ENCODE measurements around the gene NOC3L. TPM values are rescaled to one million over a fixed set of nuclear protein-coding genes. Genes with fewer than 3 reads are reported as not detected.

NOC3L gene
- total and polyA plus RNA-seq, 9 of the 15 experiments (the other 6 are each of a cell fraction or from before 2014, with no cell fraction given), result 23.8 to 57.6 (median 32.6) TPM

GRCh38 chr10:94398762-94399161, 36.0 kb upstream of the NOC3L start (continued):
- TF ChIP-seq ELF4 (CRISPR knock-in tag; IDR thresholded peaks at IDR 0.05) (no peak), HEY1 (CRISPR knock-in tag; IDR thresholded peaks at IDR 0.05; ENCODE audit: borderline replicate concordance) (no peak), MCM7 (IDR thresholded peaks at IDR 0.05) (no peak), ZNF143 (CRISPR knock-in tag; IDR thresholded peaks at IDR 0.05) (no peak), ZFP1 (CRISPR knock-in tag; IDR thresholded peaks at IDR 0.05) (no peak), NR2F6 (CRISPR knock-in tag; IDR thresholded peaks at IDR 0.05) (no peak), FOXJ3 (CRISPR knock-in tag; IDR thresholded peaks at IDR 0.05) (no peak), POLR2AphosphoS5 (IDR thresholded peaks at IDR 0.05; ENCODE audit: control insufficient read depth, insufficient read depth, low read depth, low read length) (no peak)

- H3K27ac ChIP-seq (ENCODE audit: extremely low read depth, low read depth, low read length), result no peak overlapping the region
- no TSS peak for BruUV-seq (replicated peaks)
Observed at GRCh38 chr10:94397549-94398370, 35.0 kb upstream of the NOC3L start.

More at GRCh38 chr10:94397549-94398370, 35.0 kb upstream of the NOC3L start:
- peaks cover 0 to 11% of the 10 kb centered on the region in 2 experiments; a peak in 3 of 5 replicates for H3K4me1 ChIP-seq (replicated peaks in 1 of 2; ENCODE audit: control insufficient read depth in 2 of 2, insufficient read depth in 2 of 2, low read length in 2 of 2)
- no peak overlapping the region for H3K4me3 ChIP-seq
- H3K79me2 ChIP-seq (ENCODE audit: control insufficient read depth, insufficient read depth, low read length), result no peaks in the 10 kb centered on the region; the same call in 2 of the 3 replicates
- DNase-seq (ENCODE audit: extremely low read depth in 1 of 4, low spot score in 3 of 4) (peak in 2 of 4 experiments; percentile 5 to 6), ATAC-seq (no peak), FAIRE-seq (no peak)
- H2AFZ ChIP-seq (ENCODE audit: low read depth, low read length), result 0 out of 2 replicates have a peak overlapping the region, but pooled peaks have one; percentile 16
- H3K9me1 ChIP-seq (ENCODE audit: control insufficient read depth, insufficient read depth, low read length), result no peaks in the 10 kb centered on the region
- intact Hi-C loops (cut with micrococcal nuclease) (no loop called here), in situ Hi-C loops (cut with MboI) (no loop called here)
- POLR2A ChIA-PET, result no interaction called here
- no peaks in the 10 kb centered on the region for H3K27me3 ChIP-seq (ENCODE audit: control insufficient read depth in 2 of 2, insufficient read depth in 2 of 2, low read length in 2 of 2)
- H3K36me3 ChIP-seq (ENCODE audit: control insufficient read depth, insufficient read depth, low read length), result no peaks in the 10 kb centered on the region
- no peaks in the 10 kb centered on the region for H3K9me3 ChIP-seq (replicated peaks; ENCODE audit: control insufficient read depth, insufficient read depth, low read depth, low read length)
- WGBS (ENCODE audit: insufficient coverage, low coverage, missing lambda C conversion rate), result 19% methylated on average over 12 of the region's 12 CpGs
- no peak overlapping the region for H3K4me2 ChIP-seq (ENCODE audit: insufficient read depth, low read length)
- H3K9ac ChIP-seq (ENCODE audit: insufficient read depth in 1 of 2, low read depth in 2 of 2, low read length in 2 of 2), result no peak overlapping the region
- CTCF ChIA-PET (ENCODE audit: low intra/inter-chr PET ratio), result no interaction called here
- no peaks in the 10 kb centered on the region for H4K20me1 ChIP-seq (replicated peaks; ENCODE audit: control insufficient read depth, insufficient read depth, low read length)
- TF ChIP-seq ZNF280B (CRISPR knock-in tag; IDR thresholded peaks at IDR 0.05) (no peak), HMBOX1 (IDR thresholded peaks at IDR 0.05) (peak; percentile 79)
